GM18520 (cell line): ENCODE data around the gene MMP11.

ENCODE experiments used
- ATAC-seq: cut with Tn5 transposase; IDR thresholded peaks from one replicate; pipeline ENCODE4 v1.9.1; 2021; ENCODE audit not compliant: unreplicated experiment

MMP11 gene

DNA sequence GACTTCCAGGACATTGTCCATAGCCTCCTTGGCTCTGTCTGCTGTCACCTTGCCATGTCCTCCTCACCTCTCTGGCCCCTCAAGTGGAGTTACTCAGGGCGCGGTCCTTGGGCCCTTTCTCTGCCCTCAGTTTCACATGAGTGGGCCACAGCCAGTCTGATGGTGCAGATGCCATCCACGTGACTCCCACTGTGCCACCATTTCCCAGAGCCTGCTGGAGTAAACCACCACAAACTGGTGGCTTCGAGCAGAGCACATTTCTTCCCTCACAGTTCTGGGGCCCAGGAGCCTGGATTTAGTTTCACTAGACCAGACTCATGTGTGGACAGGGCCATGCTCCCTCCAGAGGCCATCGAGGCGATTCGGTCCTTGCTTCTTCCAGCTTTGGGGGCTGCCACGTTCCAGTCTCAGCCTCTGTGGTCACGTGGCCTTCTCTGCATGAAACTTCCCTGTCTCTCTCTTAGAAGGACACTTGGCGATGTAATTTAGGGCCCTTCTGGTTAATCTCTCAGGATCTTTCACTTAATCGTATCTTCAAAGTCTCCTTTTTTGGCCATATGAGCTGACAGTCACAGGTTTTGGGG lies 28.7 kb downstream of the MMP11 start:
- no peak for ATAC-seq

- ATAC-seq, result no peak
Measured at GRCh38 chr22:23801886-23802377, 29.3 kb downstream of the MMP11 start.

DNA sequence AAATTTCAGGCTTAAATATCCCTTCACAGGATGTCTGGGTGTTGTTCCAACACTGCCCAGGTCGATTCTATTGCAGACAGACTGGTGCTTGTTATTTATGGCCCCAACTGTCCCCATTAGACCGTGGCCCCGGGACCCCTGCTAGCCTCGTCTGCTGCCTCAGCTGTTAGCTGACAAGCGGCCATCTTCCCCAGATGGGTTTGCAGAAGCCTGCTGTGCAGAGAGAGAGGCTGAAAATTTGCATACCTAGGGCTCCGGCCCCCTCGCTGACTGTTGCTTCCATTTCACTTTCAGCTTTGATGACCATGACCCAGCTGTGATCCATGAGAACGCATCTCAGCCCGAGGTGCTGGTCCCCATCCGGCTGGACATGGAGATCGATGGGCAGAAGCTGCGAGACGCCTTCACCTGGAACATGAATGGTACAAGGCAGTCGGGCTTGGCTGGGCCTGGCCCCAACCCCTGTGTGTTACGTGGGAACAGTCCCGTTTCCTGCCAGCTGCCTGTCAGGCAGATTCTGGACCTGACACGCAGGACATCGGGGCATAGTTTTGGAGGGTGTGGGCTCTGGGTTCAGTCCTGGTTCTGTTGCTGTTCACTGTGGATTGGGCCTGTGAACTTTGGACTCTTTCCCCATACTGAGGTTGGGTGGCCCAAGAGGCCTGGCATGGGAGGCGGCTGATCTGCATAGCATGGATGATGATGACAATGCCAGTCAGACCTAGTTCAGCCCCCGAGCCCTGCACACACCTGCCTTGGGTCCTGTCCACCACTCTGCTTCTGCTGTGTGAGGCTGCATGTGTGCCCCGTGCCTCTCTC lies 30.6 kb downstream of the MMP11 start:
- no peak for ATAC-seq

- ATAC-seq, result no peak
Measured at GRCh38 chr22:23804781-23805291, 32.2 kb downstream of the MMP11 start.

GRCh38 chr22:23806837-23807236 lies 34.2 kb downstream of the MMP11 start:
- no peak for ATAC-seq

GRCh38 chr22:23812378-23812777 lies 39.7 kb downstream of the MMP11 start:
- no peak for ATAC-seq

DNA sequence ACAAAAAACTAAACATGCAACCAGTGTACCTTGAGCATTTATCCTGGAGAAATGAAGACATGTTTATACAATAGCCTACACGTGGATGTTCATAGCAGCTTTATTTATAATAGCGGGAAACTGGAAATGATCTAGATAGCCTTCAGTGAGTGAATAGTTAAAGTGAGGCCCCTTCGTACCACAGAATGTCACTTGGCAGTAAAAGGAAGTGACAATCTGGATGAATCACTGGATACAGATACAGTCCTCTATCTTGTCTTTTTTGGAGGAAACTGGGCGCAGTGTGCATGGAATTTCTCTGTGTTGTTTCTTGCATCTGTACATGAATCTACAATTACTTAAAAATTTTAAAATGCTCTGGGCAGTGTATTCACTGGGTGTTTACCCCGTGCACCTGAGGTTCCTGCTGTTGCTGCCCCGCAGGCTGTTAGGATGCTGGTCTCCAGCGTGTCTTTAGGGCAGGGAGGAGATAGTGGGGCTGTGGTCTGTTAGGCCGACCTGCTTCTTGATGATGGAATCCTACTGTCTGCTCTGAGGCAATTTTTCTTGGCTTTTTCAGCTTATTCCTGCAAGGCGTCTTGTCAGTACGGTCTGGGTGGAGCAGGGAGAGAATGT lies 43.0 kb downstream of the MMP11 start:
- no peak for ATAC-seq

DNA sequence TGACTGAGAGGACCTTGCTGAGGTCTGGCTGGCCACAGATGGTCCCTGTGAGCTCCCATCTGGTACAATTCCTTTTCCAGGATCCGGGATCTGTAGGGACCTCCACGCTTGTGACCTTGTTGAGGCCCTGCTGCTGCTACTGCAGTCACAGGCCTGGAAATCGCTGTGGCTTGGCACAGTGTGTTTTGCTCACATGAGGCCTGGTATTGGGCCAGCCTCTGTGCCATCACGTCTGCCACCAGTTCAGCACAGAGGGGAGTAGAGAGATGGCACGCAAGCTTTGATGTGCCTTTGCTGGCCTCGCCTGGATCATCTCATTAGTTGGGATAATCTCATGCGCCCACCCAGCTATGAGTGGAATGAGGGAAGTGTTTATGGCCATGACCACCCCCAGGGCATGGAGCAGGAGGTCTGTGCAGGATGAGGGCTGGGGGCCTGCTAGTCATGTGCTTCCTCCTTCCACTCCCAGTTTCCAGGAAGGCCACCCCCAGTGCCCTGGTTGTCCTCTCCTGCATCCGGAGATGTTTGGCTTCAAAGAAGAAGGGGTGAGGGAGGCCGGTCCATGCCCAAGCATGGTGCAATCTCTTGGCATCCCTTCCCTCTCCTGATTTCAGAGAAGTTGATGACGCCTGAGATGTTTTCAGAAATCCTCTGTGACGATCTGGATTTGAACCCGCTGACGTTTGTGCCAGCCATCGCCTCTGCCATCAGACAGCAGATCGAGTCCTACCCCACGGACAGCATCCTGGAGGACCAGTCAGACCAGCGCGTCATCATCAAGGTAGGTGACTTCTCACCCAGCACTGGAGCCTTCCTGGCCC lies 43.7 kb downstream of the MMP11 start:
- no peak for ATAC-seq

GRCh38 chr22:23817146-23817545 lies 44.5 kb downstream of the MMP11 start:
- ATAC-seq, result no peak

DNA sequence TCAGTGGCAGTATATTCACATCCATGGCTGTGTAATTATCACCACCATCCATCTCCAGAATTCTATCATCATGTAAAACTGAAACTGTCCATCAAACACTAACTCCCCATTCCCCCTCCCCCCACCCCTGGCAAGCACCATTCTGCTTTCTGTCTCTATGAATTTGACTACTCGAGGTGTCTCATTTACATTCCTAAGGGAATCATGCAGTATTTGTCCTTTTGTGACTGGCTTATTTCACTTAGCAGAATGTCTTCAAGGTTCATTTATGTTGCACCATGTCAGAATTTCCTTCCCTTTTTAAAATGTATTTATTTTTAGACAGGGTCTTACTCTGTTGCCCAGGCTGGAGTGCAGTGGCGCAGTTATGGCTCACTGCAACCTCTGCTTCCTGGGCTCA lies 45.9 kb downstream of the MMP11 start:
- no peak for ATAC-seq

GRCh38 chr22:23820748-23821211 lies 48.1 kb downstream of the MMP11 start:
- no peak for ATAC-seq

DNA sequence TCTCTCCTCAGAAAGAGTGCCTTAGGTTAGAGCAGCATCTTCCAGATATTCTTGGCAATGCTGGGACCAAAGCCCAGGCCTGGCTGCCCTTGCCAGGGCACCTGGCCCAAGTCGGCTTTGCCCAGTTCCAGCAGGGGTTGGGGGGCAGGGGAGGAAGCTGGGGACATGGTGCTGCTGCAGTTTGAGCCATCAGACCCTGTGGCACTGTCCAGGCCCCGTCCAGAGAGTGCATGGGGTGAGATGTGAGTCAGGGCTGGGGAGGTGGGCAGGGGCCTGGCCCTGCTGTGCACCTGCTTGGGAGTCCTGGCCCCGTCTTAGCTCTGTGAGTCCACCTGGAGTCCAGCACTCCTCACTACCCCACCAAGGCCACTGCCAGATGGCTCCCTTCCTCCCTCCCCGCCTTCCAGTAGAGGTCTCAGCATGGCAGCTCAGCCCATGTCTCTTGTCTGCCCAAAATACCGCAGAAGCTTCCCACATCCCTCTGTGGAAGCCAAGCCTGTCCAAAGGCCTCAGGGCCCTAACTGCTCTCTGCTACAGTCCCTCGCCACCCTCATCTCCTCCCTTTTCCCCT lies 49.5 kb downstream of the MMP11 start:
- no peak for ATAC-seq

DNA sequence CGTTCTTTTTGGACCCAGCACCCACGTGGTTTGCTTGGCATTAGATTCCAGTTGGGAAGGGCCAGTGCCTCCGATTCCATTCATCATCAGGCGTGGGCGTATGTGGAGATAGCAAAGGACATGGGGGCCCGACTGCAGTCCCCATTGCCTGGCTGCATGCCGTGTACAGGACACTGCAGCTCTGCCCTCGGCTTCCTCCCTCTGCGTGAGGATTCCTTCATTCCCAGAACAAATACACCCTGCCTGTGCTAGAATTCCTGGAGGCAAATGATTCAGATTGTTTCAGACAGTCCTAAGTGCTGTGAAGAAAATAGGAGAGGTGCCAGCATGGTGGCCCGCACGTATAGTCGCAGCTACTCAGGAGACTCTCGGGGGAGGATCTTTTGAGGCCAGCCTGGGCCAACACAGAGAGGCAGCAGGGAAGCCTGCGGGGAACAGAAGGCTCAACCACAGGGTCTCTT lies 50.7 kb downstream of the MMP11 start:
- no peak for ATAC-seq

DNA sequence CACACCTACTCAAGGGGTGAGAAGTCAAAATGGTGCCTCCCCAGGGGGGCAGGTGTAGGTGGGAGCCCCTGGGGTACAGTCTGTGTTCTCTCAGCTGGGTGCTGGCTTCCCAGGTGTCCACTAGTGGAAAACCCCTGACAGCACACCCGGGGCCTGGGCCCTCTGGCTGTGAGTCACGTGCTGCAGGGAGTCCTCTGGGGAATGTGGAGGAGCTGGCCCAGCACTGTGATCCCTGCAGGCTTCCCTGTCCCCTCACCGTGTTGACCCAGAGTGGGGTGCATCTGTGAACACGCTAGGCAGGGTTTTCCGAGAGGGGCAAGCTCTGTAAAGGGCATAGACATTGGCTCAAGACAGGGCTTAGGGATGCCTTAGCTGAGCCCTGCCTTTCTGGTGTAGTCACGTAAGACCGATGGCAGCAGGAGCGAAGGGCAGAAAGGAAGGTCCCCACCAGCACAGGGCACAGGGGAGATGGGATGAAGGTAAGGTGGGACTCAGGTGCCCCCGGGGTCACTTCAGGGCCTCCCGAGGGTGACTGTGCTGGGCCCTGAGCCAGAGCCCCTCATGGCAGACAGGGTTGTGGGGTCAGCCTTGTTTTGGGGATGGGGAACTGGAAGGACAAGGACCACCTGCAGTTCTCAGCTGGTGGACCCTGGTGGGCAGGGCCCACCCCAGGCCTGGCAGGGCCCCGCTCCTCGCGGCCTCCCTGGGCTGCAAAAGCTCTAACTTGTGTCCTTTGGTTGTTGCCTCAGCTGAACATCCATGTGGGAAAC lies 52.0 kb downstream of the MMP11 start:
- ATAC-seq, result no peak

DNA sequence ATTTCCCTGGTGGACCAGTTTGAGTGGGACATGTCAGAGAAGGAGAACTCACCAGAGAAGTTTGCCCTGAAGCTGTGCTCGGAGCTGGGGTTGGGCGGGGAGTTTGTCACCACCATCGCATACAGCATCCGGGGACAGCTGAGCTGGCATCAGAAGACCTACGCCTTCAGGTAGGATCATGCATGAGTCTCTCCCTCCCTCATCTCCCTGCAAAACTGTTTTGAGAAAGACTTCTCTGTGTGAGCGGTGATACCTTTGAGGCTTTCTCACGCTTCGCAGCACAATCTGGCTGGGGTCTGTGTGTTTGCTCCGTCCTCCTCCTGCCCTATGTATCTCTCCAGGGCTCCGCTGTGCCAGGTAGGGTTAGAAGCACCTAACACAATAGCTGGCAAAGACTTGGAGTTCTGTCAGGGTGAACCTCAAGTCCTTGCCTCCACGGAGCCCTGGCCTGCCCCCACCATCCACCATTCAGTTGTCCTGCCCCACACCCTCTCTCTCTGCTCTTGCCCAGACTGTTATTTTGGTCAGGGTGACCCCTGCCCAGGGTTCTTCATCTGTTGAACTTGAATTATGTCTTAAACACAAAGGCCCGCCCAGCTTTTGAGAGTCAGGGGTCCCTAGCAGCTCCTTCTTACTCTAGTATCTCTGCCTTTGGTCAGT lies 52.7 kb downstream of the MMP11 start:
- no peak for ATAC-seq

GRCh38 chr22:23826510-23827350 lies 54.1 kb downstream of the MMP11 start:
- ATAC-seq, result no peak

GRCh38 chr22:23827351-23827995 lies 54.8 kb downstream of the MMP11 start:
- ATAC-seq, result no peak
